K562 (cell line): ENCODE results near the gene TTC21A. TPM values are rescaled to one million over a fixed set of nuclear protein-coding genes. Genes with fewer than 3 reads are reported as not detected.
A peak's percentile ranks its signal among the peaks of the same experiment; 100 is the strongest.

ENCODE experiments used
- ATAC-seq: fragments of 200-7000 bp; cut with Tn5 transposase; 3 replicates; pipeline ENCODE4 v1.9.1; 2020; ENCODE audit warnings: moderate library complexity
- BruUV-seq: library from RNA; stranded (reverse); fragments of 400-500 nt; replicated peaks from 2 replicates; lab custom pipeline; 2021; lab: Mats Ljungman, UMichigan
- CTCF ChIA-PET: fragments of 300-600 bp; formaldehyde crosslinking; extraction: SDS; loops from one replicate; lab custom pipeline; 2021; ENCODE audit warnings: low intra/inter-chr PET ratio; lab: Yijun Ruan, JAX
- POLR2A ChIA-PET: fragments of 300-600, 350-650 bp; sonication (Branson Sonifier 250); formaldehyde crosslinking; extraction: SDS; loops from one replicate; lab custom pipeline; 2021; ENCODE audit warnings: antibody characterized with exemption, inconsistent platforms; lab: Yijun Ruan, JAX
- DNase-seq, 4 experiments: peaks; one replicate each; pipeline versions ENCODE4 v3.0.0 to v3.0.0-alpha.2; 2011 to 2018; ENCODE audit warnings: low spot score in 3 of 4, mixed read lengths in 3 of 4; ENCODE audit errors: extremely low read depth in 1 of 4
- FAIRE-seq: peaks from 2 replicates; lab custom pipeline; 2011; peaks lifted over from hg19 to GRCh38; lab: Jason Lieb, UNC
- H2AFZ ChIP-seq: 2 replicates; pipeline ENCODE4 v1.6.0; 2011; ENCODE audit warnings: low read depth, low read length, control low read depth, inconsistent platforms
- H3K27ac ChIP-seq: fragments of 200-600 bp; 3 replicates; pipeline ENCODE4 v1.8.0; 2011; ENCODE audit warnings: low read depth, mild to moderate bottlenecking, control low read depth, inconsistent platforms, low read length, moderate library complexity, mixed read lengths; ENCODE audit errors: extremely low read depth
- H3K27me3 ChIP-seq, 2 experiments: fragments of 300-600 bp in 1 of 2; 2 replicates in 1 of 2; 3 replicates in 1 of 2; pipeline versions ENCODE4 v1.6.0 to v1.8.0; 2011; ENCODE audit warnings: inconsistent platforms in 2 of 2, low read length in 2 of 2, mild to moderate bottlenecking in 1 of 2, mixed read lengths in 1 of 2, moderate library complexity in 1 of 2; ENCODE audit not compliant: control insufficient read depth in 2 of 2, insufficient read depth in 2 of 2
- H3K36me3 ChIP-seq: fragments of 300-600 bp; 3 replicates; pipeline ENCODE4 v1.8.0; 2011; ENCODE audit warnings: mild to moderate bottlenecking, low read length, inconsistent platforms; ENCODE audit not compliant: control insufficient read depth, insufficient read depth
- H3K4me1 ChIP-seq, 2 experiments: fragments of 200-600 bp in 1 of 2; replicated peaks in 1 of 2; 2 replicates in 1 of 2; 3 replicates in 1 of 2; pipeline versions ENCODE4 v1.5.1 to v1.8.0; 2011; ENCODE audit warnings: inconsistent platforms in 2 of 2, low read length in 2 of 2, mild to moderate bottlenecking in 1 of 2, mixed read lengths in 1 of 2, moderate library complexity in 1 of 2; ENCODE audit not compliant: control insufficient read depth in 2 of 2, insufficient read depth in 2 of 2
- H3K4me2 ChIP-seq: 2 replicates; pipeline ENCODE4 v1.6.1; 2011; ENCODE audit warnings: low read length, control low read depth, inconsistent platforms, mixed read lengths; ENCODE audit not compliant: insufficient read depth
- H3K4me3 ChIP-seq: fragments of 200-600 bp; sonication (generic), shearing (Covaris generic); 2 replicates; pipeline ENCODE4 v1.5.1; 2016; ENCODE audit warnings: control low read depth, inconsistent platforms
- H3K79me2 ChIP-seq: fragments of 200-600 bp; 3 replicates; pipeline ENCODE4 v1.8.0; 2011; ENCODE audit warnings: low read length, inconsistent platforms; ENCODE audit not compliant: control insufficient read depth, insufficient read depth
- H3K9ac ChIP-seq, 2 experiments: 2 replicates each; pipeline versions ENCODE4 v1.6.0 to v1.6.1; 2011; ENCODE audit warnings: low read depth in 2 of 2, low read length in 2 of 2, control low read depth in 1 of 2, inconsistent platforms in 1 of 2, mild to moderate bottlenecking in 1 of 2, mixed read lengths in 1 of 2; ENCODE audit not compliant: insufficient read depth in 1 of 2
- H3K9me1 ChIP-seq: one replicate; pipeline ENCODE4 v1.6.0; 2011; ENCODE audit warnings: inconsistent platforms, mild to moderate bottlenecking, low read length, moderate library complexity; ENCODE audit not compliant: control insufficient read depth, insufficient read depth
- H3K9me3 ChIP-seq: replicated peaks from 2 replicates; pipeline ENCODE4 v1.5.1; 2011; ENCODE audit warnings: low read depth, low read length, inconsistent platforms; ENCODE audit not compliant: control insufficient read depth, insufficient read depth
- H4K20me1 ChIP-seq: replicated peaks from 2 replicates; pipeline ENCODE4 v1.6.1; 2011; ENCODE audit warnings: low read length, inconsistent platforms, mixed read lengths; ENCODE audit not compliant: control insufficient read depth, insufficient read depth
- MYC ChIP-seq, 2 experiments: fragments of 250-450 bp in 1 of 2; sonication (Bioruptor Pico) in 1 of 2; IDR thresholded peaks; 2 replicates each; pipeline versions ENCODE4 v1.5.1 to v1.6.1; 2012 to 2021; ENCODE audit warnings: low read depth in 2 of 2, borderline replicate concordance in 1 of 2, improper control_type of control experiment in 1 of 2, low read length in 1 of 2, mild to moderate bottlenecking in 1 of 2, moderate library complexity in 1 of 2
- NCOA2 ChIP-seq, 2 experiments: fragments of 450-650 bp; IDR thresholded peaks; 2 replicates each; pipeline ENCODE4 v1.6.1; 2018; ENCODE audit warnings: mild to moderate bottlenecking in 2 of 2, moderate library complexity in 1 of 2; ENCODE audit not compliant: partially characterized antibody in 2 of 2
- SOX6 ChIP-seq: fragments of 450-650 bp; IDR thresholded peaks from 2 replicates; pipeline ENCODE4 v1.6.1; 2014; ENCODE audit warnings: mild to moderate bottlenecking
- SREBF1 ChIP-seq: fragments of 150-350 bp; IDR thresholded peaks from 2 replicates; pipeline ENCODE4 v1.6.1; 2014; ENCODE audit warnings: antibody characterized with exemption, low read depth, low read length, borderline replicate concordance
- ZC3H11A ChIP-seq: IDR thresholded peaks from 2 replicates; pipeline ENCODE4 v1.6.1; 2012; ENCODE audit warnings: low read depth, low read length, improper control_type of control experiment
- WGBS: fragments of 100-300 bp; shearing (Covaris generic); methylation state at CpG from one replicate; pipeline ENCODE4 v1.1.6; 2016; ENCODE audit warnings: low coverage, mixed read lengths; ENCODE audit not compliant: insufficient coverage; ENCODE audit errors: missing lambda C conversion rate; 5-methylcytosine and 5-hydroxymethylcytosine counted together
- in situ Hi-C: fragments of 300-500 bp; cut with MboI; formaldehyde crosslinking; loops from 4 replicates; pipeline ENCODE4 v1.15.0; 2018; ENCODE audit warnings: inconsistent platforms, mixed read lengths
- intact Hi-C: fragments of 100-400 bp; cut with micrococcal nuclease; formaldehyde crosslinking; loops from 2 replicates; pipeline ENCODE4 v1.14.2; 2022
- polyA plus RNA-seq, 8 experiments: library from polyadenylated mRNA; depleted of rRNA in 4 of 8; stranded (reverse) in 5 of 8; unstranded in 3 of 8; fragments of >200 nt; fragmentation: Nextera tagmentation in 2 of 8; fragmentation: Illumina TruSeq in 1 of 8; extraction: Ambion mirVana in 2 of 8; extraction: Trizol in 1 of 8; gene quantifications; 2 replicates each; pipeline versions ENCODE4 v1.2.1 to v1.2.3, GENCODE V29; 2011 to 2014; ENCODE audit warnings: inconsistent platforms in 1 of 8, missing spikeins in 1 of 8
- total RNA-seq, 7 experiments: library from RNA; depleted of rRNA in 6 of 7; stranded (reverse); fragments of >200 nt in 6 of 7; fragmentation: Illumina TruSeq in 2 of 7; extraction: Trizol in 2 of 7; gene quantifications; 2 replicates each; pipeline versions ENCODE4 v1.2.1 to v1.2.3, GENCODE V29; 2011 to 2021; ENCODE audit warnings: low replicate concordance in 1 of 7
- TF ChIP-seq, protein P1 (sequence below): fragments of 250-450 bp; sonication (Bioruptor Pico); IDR thresholded peaks from 2 replicates; pipeline ENCODE4 v1.5.0; 2020; ENCODE audit warnings: mild to moderate bottlenecking, borderline replicate concordance
- TF ChIP-seq, protein P2 (sequence below), 2 experiments: fragments of 200-800 bp in 1 of 2; sonication (Bioruptor generic) in 1 of 2; sonication (generic) in 1 of 2; formaldehyde crosslinking in 1 of 2; IDR thresholded peaks in 1 of 2; conservative IDR thresholded peaks in 1 of 2; 2 replicates each; pipeline versions ENCODE4 v1.5.0 to v1.6.1; 2016 to 2020; ENCODE audit warnings: missing compliant biosample characterization in 1 of 2, missing genetic modification characterization in 1 of 2, missing genetic modification reagents in 1 of 2

Gene TTC21A
- total and polyA plus RNA-seq, 9 of the 15 experiments (the other 6 are each of a cell fraction or from before 2014, with no cell fraction given), result 0.22 to 1.4 (median 0.70) TPM

DNA sequence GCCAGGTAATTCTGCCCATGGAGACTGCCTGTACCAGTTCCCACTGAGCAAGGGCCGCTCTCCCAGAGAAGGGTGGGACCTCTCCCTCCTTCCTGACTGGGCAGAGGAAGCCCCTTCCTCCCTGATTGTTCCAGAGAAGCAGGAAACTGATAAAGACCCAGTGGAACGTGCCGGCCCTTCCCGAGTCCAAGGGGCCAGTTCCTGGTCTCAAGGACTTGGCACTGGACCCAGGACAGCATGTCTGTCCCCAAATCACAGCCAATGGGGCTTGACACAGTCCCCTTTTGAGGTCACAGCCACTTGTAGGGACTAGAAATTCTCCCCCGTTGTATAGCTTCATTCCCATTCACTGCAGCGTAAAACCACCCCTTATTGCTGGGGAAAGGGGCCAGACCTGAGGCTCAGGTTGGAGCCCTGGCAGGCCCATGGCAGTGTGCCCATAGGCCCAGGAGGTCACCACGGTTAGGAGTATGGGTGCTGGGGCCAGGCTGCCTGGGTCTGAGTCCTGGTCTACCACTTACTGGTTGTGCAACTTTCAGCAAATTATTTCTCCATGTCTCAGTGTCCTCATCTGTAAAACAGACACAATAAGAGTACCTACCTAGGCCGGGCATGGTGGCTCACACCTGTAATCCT is 27.8 kb downstream of the TTC21A start:
- intact Hi-C loops (no loop called here), in situ Hi-C loops (no loop called here)
- Histone ChIP-seq H3K4me1 (peaks cover 0 to 13% of the 10 kb centered on the region in 2 experiments; a peak in 2 of 5 replicates), H3K9me3 (no peaks in the 10 kb centered on the region), H3K79me2 (no peaks in the 10 kb centered on the region), H3K9me1 (no peaks in the 10 kb centered on the region), H3K4me3 (no peak overlapping the region), H3K4me2 (no peak overlapping the region), H4K20me1 (peaks cover 9% of the 10 kb centered on the region), H3K27me3 (peaks cover 0 to 9% of the 10 kb centered on the region in 2 experiments; a peak in 1 of 5 replicates), H3K27ac (no peak overlapping the region), H3K9ac (0 out of 4 replicates have a peak overlapping the region, but pooled peaks of 1 of the 2 experiments have one; percentile 49), H3K36me3 (peaks cover 4% of the 10 kb centered on the region; the same call in 2 of the 3 replicates), H2AFZ (no peak overlapping the region)
- WGBS, result 34% methylated on average over 8 of the region's 8 CpGs
- ChIA-PET CTCF (no interaction called here), POLR2A (interaction anchor here (0.6 to 2.5 kb wide), 7 partner anchors 7 to 176 kb away, joined by 3 to 17 read pairs (median 4); no protein-coding TSS in a partner anchor)
- BruUV-seq, result no TSS peak
- no peak for FAIRE-seq
- TF ChIP-seq MYC (IDR thresholded peaks at IDR 0.05; ENCODE audit: low read depth, low read length), result no peak
- TF ChIP-seq MYC (CRISPR knock-in tag; IDR thresholded peaks at IDR 0.05; ENCODE audit: borderline replicate concordance, low read depth), result no peak
- no peak for TF ChIP-seq SOX6
- TF ChIP-seq NCOA2 (IDR thresholded peaks at IDR 0.05; ENCODE audit: partially characterized antibody in 2 of 2), result no peak
- TF ChIP-seq, protein P1, sequence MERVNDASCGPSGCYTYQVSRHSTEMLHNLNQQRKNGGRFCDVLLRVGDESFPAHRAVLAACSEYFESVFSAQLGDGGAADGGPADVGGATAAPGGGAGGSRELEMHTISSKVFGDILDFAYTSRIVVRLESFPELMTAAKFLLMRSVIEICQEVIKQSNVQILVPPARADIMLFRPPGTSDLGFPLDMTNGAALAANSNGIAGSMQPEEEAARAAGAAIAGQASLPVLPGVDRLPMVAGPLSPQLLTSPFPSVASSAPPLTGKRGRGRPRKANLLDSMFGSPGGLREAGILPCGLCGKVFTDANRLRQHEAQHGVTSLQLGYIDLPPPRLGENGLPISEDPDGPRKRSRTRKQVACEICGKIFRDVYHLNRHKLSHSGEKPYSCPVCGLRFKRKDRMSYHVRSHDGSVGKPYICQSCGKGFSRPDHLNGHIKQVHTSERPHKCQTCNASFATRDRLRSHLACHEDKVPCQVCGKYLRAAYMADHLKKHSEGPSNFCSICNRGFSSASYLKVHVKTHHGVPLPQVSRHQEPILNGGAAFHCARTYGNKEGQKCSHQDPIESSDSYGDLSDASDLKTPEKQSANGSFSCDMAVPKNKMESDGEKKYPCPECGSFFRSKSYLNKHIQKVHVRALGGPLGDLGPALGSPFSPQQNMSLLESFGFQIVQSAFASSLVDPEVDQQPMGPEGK, result no peak
- TF ChIP-seq, protein P2, sequence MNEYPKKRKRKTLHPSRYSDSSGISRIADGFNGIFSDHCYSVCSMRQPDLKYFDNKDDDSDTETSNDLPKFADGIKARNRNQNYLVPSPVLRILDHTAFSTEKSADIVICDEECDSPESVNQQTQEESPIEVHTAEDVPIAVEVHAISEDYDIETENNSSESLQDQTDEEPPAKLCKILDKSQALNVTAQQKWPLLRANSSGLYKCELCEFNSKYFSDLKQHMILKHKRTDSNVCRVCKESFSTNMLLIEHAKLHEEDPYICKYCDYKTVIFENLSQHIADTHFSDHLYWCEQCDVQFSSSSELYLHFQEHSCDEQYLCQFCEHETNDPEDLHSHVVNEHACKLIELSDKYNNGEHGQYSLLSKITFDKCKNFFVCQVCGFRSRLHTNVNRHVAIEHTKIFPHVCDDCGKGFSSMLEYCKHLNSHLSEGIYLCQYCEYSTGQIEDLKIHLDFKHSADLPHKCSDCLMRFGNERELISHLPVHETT (CRISPR knock-in tag; conservative IDR thresholded peaks at IDR 0.05 in 1 of 2, IDR thresholded peaks at IDR 0.05 in 1 of 2), result no peak
- no peak for TF ChIP-seq SREBF1
- TF ChIP-seq ZC3H11A, result no peak
- DNase-seq, result no peak
- no peak for ATAC-seq
